IMR-90 (cell line): ENCODE measurements around the gene GPR33. TPM values are rescaled to one million over a fixed set of nuclear protein-coding genes. Genes with fewer than 3 reads are reported as not detected.

Experiments
- ATAC-seq: fragments of 200-7000 bp; cut with Tn5 transposase; 2 replicates; pipeline ENCODE4 v1.9.1; 2020; ENCODE audit warnings: low read depth, mild to moderate bottlenecking, moderate library complexity
- BruUV-seq: library from RNA; stranded (reverse); fragments of 400-500 nt; replicated peaks from 2 replicates; lab custom pipeline; 2021; lab: Mats Ljungman, UMichigan
- CTCF ChIA-PET: fragments of 300-600 bp; formaldehyde crosslinking; extraction: SDS; loops from one replicate; lab custom pipeline; 2021; ENCODE audit warnings: antibody characterized with exemption; lab: Yijun Ruan, JAX
- POLR2A ChIA-PET: fragments of 300-600 bp; sonication (Branson Sonifier 250); formaldehyde crosslinking; loops from one replicate; lab custom pipeline; 2022; ENCODE audit warnings: antibody characterized with exemption; ENCODE audit not compliant: unreplicated experiment; lab: Charles Lee
- DNase-seq: peaks from one replicate; pipeline ENCODE4 v3.0.0; 2013
- H2AFZ ChIP-seq: replicated peaks from 2 replicates; pipeline ENCODE3; 2013; ENCODE audit warnings: low read length, mild to moderate bottlenecking; ENCODE audit not compliant: poor library complexity
- H2AK5ac ChIP-seq: 2 replicates; pipeline ENCODE4 v1.6.1; 2013; ENCODE audit warnings: low read depth, low read length, inconsistent platforms
- H2AK9ac ChIP-seq: replicated peaks from 2 replicates; pipeline ENCODE3; 2013; ENCODE audit warnings: mild to moderate bottlenecking, low read depth, low read length, moderate library complexity; ENCODE audit not compliant: poor library complexity
- H2BK120ac ChIP-seq: 2 replicates; pipeline ENCODE4 v1.6.1; 2013; ENCODE audit warnings: low read depth, low read length, inconsistent platforms
- H2BK15ac ChIP-seq: 3 replicates; pipeline ENCODE4 v1.6.1; 2013; ENCODE audit warnings: low read depth, low read length, inconsistent platforms
- H2BK20ac ChIP-seq: 2 replicates; pipeline ENCODE4 v1.6.1; 2013; ENCODE audit warnings: low read depth, mild to moderate bottlenecking, inconsistent platforms, low read length, moderate library complexity
- H2BK5ac ChIP-seq: 2 replicates; pipeline ENCODE4 v1.6.1; 2013; ENCODE audit warnings: mild to moderate bottlenecking, low read depth, low read length, inconsistent platforms; ENCODE audit not compliant: poor library complexity, severe bottlenecking
- H3K14ac ChIP-seq: replicated peaks from 2 replicates; pipeline ENCODE4 v1.6.1; 2013; ENCODE audit warnings: low read depth, low read length, inconsistent platforms
- H3K18ac ChIP-seq: 2 replicates; pipeline ENCODE4 v1.6.1; 2013; ENCODE audit warnings: low read depth, low read length, control low read depth
- H3K23ac ChIP-seq: 2 replicates; pipeline ENCODE4 v1.6.1; 2013; ENCODE audit warnings: low read depth, low read length, inconsistent platforms
- H3K27ac ChIP-seq: 2 replicates; pipeline ENCODE4 v1.5.1; 2013; ENCODE audit warnings: mild to moderate bottlenecking, control low read depth, low read length; ENCODE audit not compliant: insufficient read depth
- H3K27me3 ChIP-seq: 2 replicates; pipeline ENCODE4 v1.6.1; 2013; ENCODE audit warnings: low read length; ENCODE audit not compliant: control insufficient read depth, insufficient read depth
- H3K36me3 ChIP-seq: 2 replicates; pipeline ENCODE4 v1.6.1; 2013; ENCODE audit warnings: low read length, mixed read lengths; ENCODE audit not compliant: control insufficient read depth, insufficient read depth
- H3K4ac ChIP-seq: 2 replicates; pipeline ENCODE4 v1.6.1; 2013; ENCODE audit warnings: low read depth, low read length, inconsistent platforms
- H3K4me1 ChIP-seq: 2 replicates; pipeline ENCODE4 v1.6.1; 2013; ENCODE audit warnings: low read length, mixed read lengths; ENCODE audit not compliant: control insufficient read depth, insufficient read depth
- H3K4me2 ChIP-seq: 2 replicates; pipeline ENCODE4 v1.6.1; 2013; ENCODE audit warnings: low read depth, mild to moderate bottlenecking, control low read depth, low read length, moderate library complexity
- H3K4me3 ChIP-seq: 2 replicates; pipeline ENCODE4 v1.5.1; 2013; ENCODE audit warnings: low read depth, mild to moderate bottlenecking, control low read depth, low read length, moderate library complexity; ENCODE audit not compliant: insufficient read depth
- H3K56ac ChIP-seq: 2 replicates; pipeline ENCODE4 v1.6.1; 2013; ENCODE audit warnings: low read length, inconsistent platforms; ENCODE audit not compliant: insufficient read depth; ENCODE audit errors: extremely low read depth
- H3K79me1 ChIP-seq, 2 experiments: 2 replicates each; pipeline ENCODE4 v1.6.1; 2013; ENCODE audit warnings: low read length in 2 of 2, inconsistent platforms in 1 of 2, low read depth in 1 of 2
- H3K9ac ChIP-seq: 2 replicates; pipeline ENCODE4 v1.6.1; 2013; ENCODE audit warnings: low read depth, low read length, control low read depth
- H3K9me1 ChIP-seq: 2 replicates; pipeline ENCODE4 v1.6.1; 2013; ENCODE audit warnings: low read length, inconsistent platforms; ENCODE audit not compliant: insufficient read depth
- H3K9me3 ChIP-seq: 2 replicates; pipeline ENCODE4 v1.6.1; 2013; ENCODE audit warnings: low read length; ENCODE audit not compliant: control insufficient read depth, insufficient read depth
- H4K20me1 ChIP-seq: 2 replicates; pipeline ENCODE4 v1.6.1; 2013; ENCODE audit warnings: low read length, inconsistent platforms; ENCODE audit not compliant: insufficient read depth
- H4K5ac ChIP-seq: 2 replicates; pipeline ENCODE4 v1.6.1; 2013; ENCODE audit warnings: mild to moderate bottlenecking, low read depth, low read length, control low read depth
- H4K8ac ChIP-seq, 2 experiments: 2 replicates each; pipeline ENCODE4 v1.6.1; 2013; ENCODE audit warnings: low read depth in 2 of 2, low read length in 2 of 2, control low read depth in 1 of 2, inconsistent platforms in 1 of 2
- H4K91ac ChIP-seq: 2 replicates; pipeline ENCODE4 v1.6.1; 2013; ENCODE audit warnings: low read depth, low read length, inconsistent platforms; ENCODE audit not compliant: insufficient read depth
- BHLHE40 ChIP-seq: fragments of 150-350 bp; IDR thresholded peaks from 2 replicates; pipeline ENCODE4 v1.6.1; 2016; ENCODE audit warnings: mild to moderate bottlenecking, low read depth, low read length
- CEBPB ChIP-seq: IDR thresholded peaks from 2 replicates; pipeline ENCODE4 v1.6.1; 2012; ENCODE audit warnings: low read depth, low read length, improper control_type of control experiment
- CHD1 ChIP-seq: IDR thresholded peaks from 2 replicates; pipeline ENCODE4 v1.6.1; 2012; ENCODE audit warnings: low read depth, low read length, improper control_type of control experiment
- FOS ChIP-seq: fragments of 150-350 bp; IDR thresholded peaks from 2 replicates; pipeline ENCODE4 v1.6.1; 2016; ENCODE audit warnings: low read depth, low read length
- MAFK ChIP-seq: IDR thresholded peaks from 2 replicates; pipeline ENCODE4 v1.6.1; 2012; ENCODE audit warnings: low read depth, low read length, improper control_type of control experiment
- MXI1 ChIP-seq: IDR thresholded peaks from 2 replicates; pipeline ENCODE4 v1.6.1; 2012; ENCODE audit warnings: low read depth, mild to moderate bottlenecking, low read length, moderate library complexity, borderline replicate concordance
- RCOR1 ChIP-seq: IDR thresholded peaks from 2 replicates; pipeline ENCODE4 v1.6.1; 2012; ENCODE audit warnings: mild to moderate bottlenecking, low read length, improper control_type of control experiment; ENCODE audit not compliant: insufficient replicate concordance
- RFX5 ChIP-seq: IDR thresholded peaks from 2 replicates; pipeline ENCODE4 v1.8.0; 2012; ENCODE audit warnings: low read depth, mild to moderate bottlenecking, low read length, moderate library complexity
- WGBS, 2 experiments: methylation state at CpG; one replicate each; pipeline versions ENCODE4 v1.1.5 to v1.1.7; 2013; ENCODE audit warnings: missing lambda C conversion rate in 2 of 2; ENCODE audit not compliant: insufficient read length in 1 of 2; ENCODE audit errors: extremely low coverage in 2 of 2; 5-methylcytosine and 5-hydroxymethylcytosine counted together
- dilution Hi-C: fragments of 300-500 bp; cut with HindIII; formaldehyde crosslinking; loops from one replicate; pipeline ENCODE4 v1.14.3; 2018; ENCODE audit warnings: low sequenced_read_pairs; ENCODE audit not compliant: unreplicated experiment
- in situ Hi-C: fragments of 300-500 bp; cut with MboI; formaldehyde crosslinking; loops from 3 replicates; pipeline ENCODE4 v1.14.3; 2019; ENCODE audit warnings: low sequenced_read_pairs, inconsistent platforms, mixed read lengths
- intact Hi-C: fragments of 100-400 bp; cut with micrococcal nuclease; formaldehyde crosslinking; loops from 2 replicates; pipeline ENCODE4 v1.10.0; 2022
- polyA plus RNA-seq, 3 experiments: library from polyadenylated mRNA; depleted of rRNA; stranded (reverse); fragments of >200 nt; gene quantifications; 2 replicates each; pipeline ENCODE4 v1.2.3, GENCODE V29; 2012; ENCODE audit warnings: low replicate concordance in 1 of 3
- total RNA-seq: library from RNA; depleted of rRNA; stranded (reverse); fragments of >200 nt; gene quantifications from 2 replicates; pipeline ENCODE4 v1.2.3, GENCODE V29; 2012
- TF ChIP-seq, protein P1 (sequence below): fragments of 150-350 bp; IDR thresholded peaks from 2 replicates; pipeline ENCODE4 v1.6.1; 2017; ENCODE audit warnings: mild to moderate bottlenecking, antibody characterized with exemption, low read length, low read depth

The GPR33 gene
- total and polyA plus RNA-seq, 2 of the 4 experiments (the other 2 are of a cell fraction) = not detected

GRCh38 chr14:31479027-31479426 lies 8.8 kb downstream of the GPR33 start:
- WGBS, 2 experiments = no CpG with 5 or more reads among the region's 3 CpGs
- dilution Hi-C loops = no loop called here
- ATAC-seq (no peak), DNase-seq (no peak)
- Histone ChIP-seq H4K8ac (no peak overlapping the region), H2BK15ac (no peak overlapping the region), H3K4me2 (no peak overlapping the region), H3K9ac (no peak overlapping the region), H3K23ac (no peak overlapping the region), H3K36me3 (no peaks in the 10 kb centered on the region), H3K27ac (no peak overlapping the region), H4K5ac (no peak overlapping the region), H4K91ac (no peak overlapping the region), H3K4me3 (no peak overlapping the region), H3K4ac (no peak overlapping the region), H3K56ac (no peak overlapping the region), H3K14ac (no peak overlapping the region), H2BK120ac (no peak overlapping the region), H2AK5ac (no peak overlapping the region), H3K9me3 (no peaks in the 10 kb centered on the region), H2BK5ac (no peak overlapping the region), H3K4me1 (no peaks in the 10 kb centered on the region), H2AFZ (no peak overlapping the region), H3K18ac (no peak overlapping the region), H3K27me3 (peaks cover 8% of the 10 kb centered on the region), H2AK9ac (no peak overlapping the region), H3K9me1 (no peaks in the 10 kb centered on the region), H3K79me1 (no peaks in the 10 kb centered on the region), H2BK20ac (no peak overlapping the region), H4K20me1 (no peaks in the 10 kb centered on the region)
- ChIA-PET POLR2A (no interaction called here), CTCF (interaction anchor here (0.6 kb wide), 1 partner anchor 286 kb away, joined by 3 read pairs; no protein-coding TSS in a partner anchor)
- in situ Hi-C loops = no loop called here
- no TSS peak for BruUV-seq
- intact Hi-C loops = no loop called here
- TF ChIP-seq RFX5 = no peak
- TF ChIP-seq BHLHE40 = no peak
- no peak for TF ChIP-seq CHD1
- no peak for TF ChIP-seq FOS
- TF ChIP-seq, protein P1, sequence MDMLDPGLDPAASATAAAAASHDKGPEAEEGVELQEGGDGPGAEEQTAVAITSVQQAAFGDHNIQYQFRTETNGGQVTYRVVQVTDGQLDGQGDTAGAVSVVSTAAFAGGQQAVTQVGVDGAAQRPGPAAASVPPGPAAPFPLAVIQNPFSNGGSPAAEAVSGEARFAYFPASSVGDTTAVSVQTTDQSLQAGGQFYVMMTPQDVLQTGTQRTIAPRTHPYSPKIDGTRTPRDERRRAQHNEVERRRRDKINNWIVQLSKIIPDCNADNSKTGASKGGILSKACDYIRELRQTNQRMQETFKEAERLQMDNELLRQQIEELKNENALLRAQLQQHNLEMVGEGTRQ = no peak
- TF ChIP-seq MXI1 = no peak
- TF ChIP-seq MAFK = no peak
- no peak for TF ChIP-seq RCOR1
- TF ChIP-seq CEBPB = no peak
